ENCODE results near the gene TSHZ2. TPM values are rescaled to one million over a fixed set of nuclear protein-coding genes. Genes with fewer than 3 reads are reported as not detected.

TSHZ2 gene
- total and polyA plus RNA-seq, 2 donors (not counting 1 experiment from before 2014, with no cell fraction given) = 1.00 to 5.7 TPM

DNA sequence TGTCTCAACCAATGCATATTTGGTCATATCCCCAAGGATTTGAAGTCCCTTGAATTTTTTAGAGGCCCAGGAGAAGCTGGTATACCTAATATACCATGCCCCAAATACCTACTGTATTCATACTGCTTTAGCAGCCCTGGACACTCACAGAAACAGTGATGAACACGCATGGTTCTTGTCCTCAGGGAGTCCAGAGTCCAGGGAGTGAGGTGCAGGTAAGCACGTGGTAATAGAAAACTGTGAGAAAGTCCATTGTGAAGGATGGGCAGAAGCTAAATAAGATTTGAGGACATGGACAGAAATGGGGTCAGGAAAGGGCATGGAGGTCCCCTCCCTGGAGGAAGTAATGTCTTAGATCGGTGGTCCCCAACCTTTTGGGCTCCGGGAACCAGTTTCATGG lies 85.4 kb downstream of the TSHZ2 start:
- no peak overlapping the region for H3K9ac ChIP-seq (ENCODE audit: low read length)
- H3K79me2 ChIP-seq (ENCODE audit: control insufficient read depth, insufficient read depth, low read length) = no peaks in the 10 kb centered on the region
- Mint-ChIP-seq H3K4me3 (no peak overlapping the region), H3K27me3 (no peaks in the 10 kb centered on the region), H3K4me1 (no peaks in the 10 kb centered on the region), H3K27ac (no peak overlapping the region), H3K9me3 (ENCODE audit: insufficient read depth) (no peaks in the 10 kb centered on the region)
- no peak overlapping the region for H3K4me3 ChIP-seq (ENCODE audit: control extremely low read depth in 1 of 5, extremely low read depth in 1 of 5, insufficient read depth in 1 of 5, low read depth in 2 of 5, low read length in 4 of 5)
- TF ChIP-seq EZH2 (IDR thresholded peaks at IDR 0.05; ENCODE audit: borderline replicate concordance, insufficient read depth, low read depth, low read length, poor library complexity, severe bottlenecking) = no peak
- TF ChIP-seq, protein P1, sequence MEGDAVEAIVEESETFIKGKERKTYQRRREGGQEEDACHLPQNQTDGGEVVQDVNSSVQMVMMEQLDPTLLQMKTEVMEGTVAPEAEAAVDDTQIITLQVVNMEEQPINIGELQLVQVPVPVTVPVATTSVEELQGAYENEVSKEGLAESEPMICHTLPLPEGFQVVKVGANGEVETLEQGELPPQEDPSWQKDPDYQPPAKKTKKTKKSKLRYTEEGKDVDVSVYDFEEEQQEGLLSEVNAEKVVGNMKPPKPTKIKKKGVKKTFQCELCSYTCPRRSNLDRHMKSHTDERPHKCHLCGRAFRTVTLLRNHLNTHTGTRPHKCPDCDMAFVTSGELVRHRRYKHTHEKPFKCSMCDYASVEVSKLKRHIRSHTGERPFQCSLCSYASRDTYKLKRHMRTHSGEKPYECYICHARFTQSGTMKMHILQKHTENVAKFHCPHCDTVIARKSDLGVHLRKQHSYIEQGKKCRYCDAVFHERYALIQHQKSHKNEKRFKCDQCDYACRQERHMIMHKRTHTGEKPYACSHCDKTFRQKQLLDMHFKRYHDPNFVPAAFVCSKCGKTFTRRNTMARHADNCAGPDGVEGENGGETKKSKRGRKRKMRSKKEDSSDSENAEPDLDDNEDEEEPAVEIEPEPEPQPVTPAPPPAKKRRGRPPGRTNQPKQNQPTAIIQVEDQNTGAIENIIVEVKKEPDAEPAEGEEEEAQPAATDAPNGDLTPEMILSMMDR (IDR thresholded peaks at IDR 0.05) = no peak
- ChIA-PET CTCF (no interaction called here), POLR2A (no interaction called here)
- H2AFZ ChIP-seq (ENCODE audit: insufficient read depth, low read depth, low read length, poor library complexity, severe bottlenecking) = no peak overlapping the region
- no peak overlapping the region for H3K4me2 ChIP-seq (replicated peaks; ENCODE audit: low read depth, low read length, poor library complexity, severe bottlenecking)
- WGBS (ENCODE audit: insufficient coverage) = 100% methylated on average over 2 of the region's 4 CpGs
- H3K4me1 ChIP-seq (ENCODE audit: control insufficient read depth in 2 of 2, insufficient read depth in 2 of 2, low read length in 2 of 2) = no peaks in the 10 kb centered on the region
- intact Hi-C loops (cut with micrococcal nuclease) = no loop called here
- DNase-seq (no peak), ATAC-seq (ENCODE audit: low read depth) (no peak)
- H3K27me3 ChIP-seq (replicated peaks in 1 of 4; ENCODE audit: control extremely low read depth in 1 of 4, control insufficient read depth in 3 of 4, insufficient read depth in 4 of 4, low read length in 3 of 4) = no peaks in the 10 kb centered on the region
- H4K20me1 ChIP-seq (ENCODE audit: control insufficient read depth, insufficient read depth, low read length, poor library complexity, severe bottlenecking) = no peaks in the 10 kb centered on the region
- no peaks in the 10 kb centered on the region for H3K36me3 ChIP-seq (replicated peaks in 1 of 2; ENCODE audit: control extremely low read depth in 1 of 2, control insufficient read depth in 1 of 2, extremely low read depth in 1 of 2, insufficient read depth in 2 of 2, low read length in 1 of 2)
- no peaks in the 10 kb centered on the region for H3K9me3 ChIP-seq (ENCODE audit: control extremely low read depth in 1 of 3, control insufficient read depth in 2 of 3, insufficient read depth in 1 of 3, low read length in 2 of 3)
- H3K27ac ChIP-seq (ENCODE audit: low read length in 2 of 2) = no peak overlapping the region

DNA sequence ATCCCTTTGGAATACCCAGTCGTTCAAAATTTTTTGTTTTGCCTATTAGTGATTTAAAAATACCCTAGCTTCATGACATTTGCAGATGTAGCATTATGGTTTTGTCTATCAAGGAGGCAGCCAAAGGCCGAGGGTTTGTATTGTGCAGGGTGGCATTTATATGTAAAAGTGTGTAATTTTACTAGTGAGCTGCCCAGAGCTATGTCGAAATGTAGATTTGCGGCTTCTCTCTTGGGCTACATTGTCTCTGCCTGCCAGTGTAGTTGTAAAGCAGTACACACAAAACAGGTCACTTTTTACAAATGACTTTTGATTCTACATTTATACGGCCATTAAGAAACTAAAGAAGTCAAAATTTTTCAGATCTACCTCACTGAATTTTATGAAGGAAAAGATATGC lies 87.7 kb downstream of the TSHZ2 start:
- H3K9me3 Mint-ChIP-seq (ENCODE audit: insufficient read depth) = no peaks in the 10 kb centered on the region
- no peak overlapping the region for H3K27ac ChIP-seq (ENCODE audit: low read length in 2 of 2)
- no peaks in the 10 kb centered on the region for H3K36me3 ChIP-seq (replicated peaks in 1 of 2; ENCODE audit: control extremely low read depth in 1 of 2, control insufficient read depth in 1 of 2, extremely low read depth in 1 of 2, insufficient read depth in 2 of 2, low read length in 1 of 2)
- H3K9ac ChIP-seq (ENCODE audit: low read length) = no peak overlapping the region
- POLR2A ChIA-PET = no interaction called here
- intact Hi-C loops (cut with micrococcal nuclease) = no loop called here
- no peaks in the 10 kb centered on the region for H3K9me3 ChIP-seq (ENCODE audit: control extremely low read depth in 1 of 3, control insufficient read depth in 2 of 3, insufficient read depth in 1 of 3, low read length in 2 of 3)
- H3K79me2 ChIP-seq (ENCODE audit: control insufficient read depth, insufficient read depth, low read length) = no peaks in the 10 kb centered on the region
- no peak overlapping the region for H3K4me3 Mint-ChIP-seq
- ATAC-seq (ENCODE audit: low read depth) (no peak), DNase-seq (no peak)
- no peak overlapping the region for H3K4me2 ChIP-seq (replicated peaks; ENCODE audit: low read depth, low read length, poor library complexity, severe bottlenecking)
- no peaks in the 10 kb centered on the region for H3K27me3 ChIP-seq (replicated peaks in 1 of 4; ENCODE audit: control extremely low read depth in 1 of 4, control insufficient read depth in 3 of 4, insufficient read depth in 4 of 4, low read length in 3 of 4)
- no peak overlapping the region for H3K4me3 ChIP-seq (ENCODE audit: control extremely low read depth in 1 of 5, extremely low read depth in 1 of 5, insufficient read depth in 1 of 5, low read depth in 2 of 5, low read length in 4 of 5)
- H3K4me1 Mint-ChIP-seq = no peaks in the 10 kb centered on the region
- H3K27me3 Mint-ChIP-seq = peaks cover 3% of the 10 kb centered on the region
- H3K4me1 ChIP-seq (ENCODE audit: control insufficient read depth in 2 of 2, insufficient read depth in 2 of 2, low read length in 2 of 2) = no peaks in the 10 kb centered on the region
- no peak overlapping the region for H3K27ac Mint-ChIP-seq
- no peaks in the 10 kb centered on the region for H4K20me1 ChIP-seq (ENCODE audit: control insufficient read depth, insufficient read depth, low read length, poor library complexity, severe bottlenecking)
- TF ChIP-seq, protein P1 (IDR thresholded peaks at IDR 0.05) = no peak
- no peak for TF ChIP-seq EZH2 (IDR thresholded peaks at IDR 0.05; ENCODE audit: borderline replicate concordance, insufficient read depth, low read depth, low read length, poor library complexity, severe bottlenecking)
- H2AFZ ChIP-seq (ENCODE audit: insufficient read depth, low read depth, low read length, poor library complexity, severe bottlenecking) = no peak overlapping the region
- CTCF ChIA-PET = no interaction called here
- 100% methylated on average over 1 of the region's 5 CpGs for WGBS (ENCODE audit: insufficient coverage)
